Breast epithelium (tissue), 4 donors: Measurements from ENCODE around the gene KDM4C. TPM values are rescaled to one million over a fixed set of nuclear protein-coding genes. Genes with fewer than 3 reads are reported as not detected.

ENCODE experiments used
- DNase-seq, 2 donors: peaks; one replicate each; pipeline ENCODE4 v3.0.0-alpha.2; 2019; ENCODE audit warnings: low spot score in 2 of 2
- H3K27ac ChIP-seq, 2 donors: fragments of 200-600 bp; sonication (generic) in 1 of 2; one replicate each; pipeline ENCODE4 v1.5.1; 2016 to 2019; ENCODE audit warnings: mild to moderate bottlenecking in 1 of 2
- H3K27me3 ChIP-seq, 2 donors: fragments of 200-600 bp; sonication (generic) in 1 of 2; one replicate each; pipeline versions ENCODE4 v1.5.1 to v1.6.0; 2017 to 2019; ENCODE audit warnings: control low read depth in 1 of 2, mild to moderate bottlenecking in 1 of 2
- H3K36me3 ChIP-seq: fragments of 200-600 bp; one replicate; pipeline ENCODE4 v1.5.1; 2019
- H3K4me1 ChIP-seq, 2 donors: fragments of 200-600 bp; sonication (generic); one replicate each; pipeline ENCODE4 v1.5.1; 2016 to 2019; ENCODE audit warnings: control low read depth in 1 of 2
- H3K4me3 ChIP-seq, 3 donors: fragments of 200-600 bp; sonication (generic); 1 replicate in 2 of 3; 2 replicates in 1 of 3; pipeline ENCODE4 v1.5.1; 2016 to 2019; ENCODE audit warnings: mild to moderate bottlenecking in 3 of 3, moderate library complexity in 2 of 3
- H3K9me3 ChIP-seq, 2 donors: fragments of 200-600 bp; sonication (generic) in 1 of 2; one replicate each; pipeline ENCODE4 v1.5.1; 2016 to 2019; ENCODE audit warnings: control low read depth in 1 of 2
- CTCF ChIP-seq, 3 donors: fragments of 450-650 bp; IDR thresholded peaks; one replicate each; pipeline ENCODE4 v1.5.1; 2016 to 2017; ENCODE audit warnings: antibody characterized with exemption in 3 of 3, mild to moderate bottlenecking in 3 of 3, moderate library complexity in 3 of 3
- POLR2A ChIP-seq: fragments of 450-650 bp; IDR thresholded peaks from one replicate; pipeline ENCODE4 v1.6.1; 2016; ENCODE audit warnings: antibody characterized with exemption, mild to moderate bottlenecking, moderate library complexity
- POLR2AphosphoS5 ChIP-seq, 3 donors: sonication (generic); formaldehyde crosslinking; IDR thresholded peaks; one replicate each; pipeline ENCODE4 v1.6.1; 2017; ENCODE audit warnings: antibody characterized with exemption in 3 of 3
- intact Hi-C: fragments of 100-400 bp; cut with DNase I; formaldehyde crosslinking; loops from one replicate; pipeline ENCODE4 v1.15.1; 2023; ENCODE audit warnings: low total_unique reads
- total RNA-seq, 3 donors: library from RNA; depleted of rRNA; stranded (reverse); fragments of >200 nt; gene quantifications; one replicate each; pipeline ENCODE4 v1.1.0, GENCODE V29; 2016

Gene KDM4C
- total RNA-seq, 3 donors from 2014 or later, result 37.8 to 80.9 (median 60.0) TPM

GRCh38 chr9:6870149-6870548 is 112.4 kb downstream of the KDM4C start:
- Histone ChIP-seq H3K4me1 (no peaks in the 10 kb centered on the region), H3K9me3 (no peaks in the 10 kb centered on the region), H3K4me3 (no peak overlapping the region), H3K36me3 (no peaks in the 10 kb centered on the region), H3K27me3 (no peaks in the 10 kb centered on the region), H3K27ac (no peak overlapping the region)
- intact Hi-C loops, result no loop called here
- no peak for DNase-seq
- TF ChIP-seq POLR2A (no peak), CTCF (IDR thresholded peaks at IDR 0.05) (no peak), POLR2AphosphoS5 (IDR thresholded peaks at IDR 0.05) (no peak)

GRCh38 chr9:6870650-6871477 is 113.1 kb downstream of the KDM4C start:
- no peak overlapping the region for H3K27ac ChIP-seq
- no peaks in the 10 kb centered on the region for H3K9me3 ChIP-seq
- intact Hi-C loops, result no loop called here
- H3K27me3 ChIP-seq, result no peaks in the 10 kb centered on the region
- no peaks in the 10 kb centered on the region for H3K36me3 ChIP-seq
- TF ChIP-seq POLR2A, result no peak
- TF ChIP-seq CTCF (IDR thresholded peaks at IDR 0.05), result no peak
- no peak for TF ChIP-seq POLR2AphosphoS5 (IDR thresholded peaks at IDR 0.05)
- no peak overlapping the region for H3K4me3 ChIP-seq
- H3K4me1 ChIP-seq, result no peaks in the 10 kb centered on the region
- DNase-seq, result no peak

- no peak overlapping the region for H3K4me3 ChIP-seq
- DNase-seq, result no peak
- H3K36me3 ChIP-seq, result no peaks in the 10 kb centered on the region
- H3K9me3 ChIP-seq, result no peaks in the 10 kb centered on the region
- H3K27me3 ChIP-seq, result no peaks in the 10 kb centered on the region
- intact Hi-C loops, result no loop called here
- no peaks in the 10 kb centered on the region for H3K4me1 ChIP-seq
- TF ChIP-seq CTCF (IDR thresholded peaks at IDR 0.05), result no peak
- no peak for TF ChIP-seq POLR2AphosphoS5 (IDR thresholded peaks at IDR 0.05)
- no peak for TF ChIP-seq POLR2A
- H3K27ac ChIP-seq, result no peak overlapping the region
These were observed 116.1 kb downstream of the KDM4C start for GRCh38 chr9:6873857-6874256.

DNA sequence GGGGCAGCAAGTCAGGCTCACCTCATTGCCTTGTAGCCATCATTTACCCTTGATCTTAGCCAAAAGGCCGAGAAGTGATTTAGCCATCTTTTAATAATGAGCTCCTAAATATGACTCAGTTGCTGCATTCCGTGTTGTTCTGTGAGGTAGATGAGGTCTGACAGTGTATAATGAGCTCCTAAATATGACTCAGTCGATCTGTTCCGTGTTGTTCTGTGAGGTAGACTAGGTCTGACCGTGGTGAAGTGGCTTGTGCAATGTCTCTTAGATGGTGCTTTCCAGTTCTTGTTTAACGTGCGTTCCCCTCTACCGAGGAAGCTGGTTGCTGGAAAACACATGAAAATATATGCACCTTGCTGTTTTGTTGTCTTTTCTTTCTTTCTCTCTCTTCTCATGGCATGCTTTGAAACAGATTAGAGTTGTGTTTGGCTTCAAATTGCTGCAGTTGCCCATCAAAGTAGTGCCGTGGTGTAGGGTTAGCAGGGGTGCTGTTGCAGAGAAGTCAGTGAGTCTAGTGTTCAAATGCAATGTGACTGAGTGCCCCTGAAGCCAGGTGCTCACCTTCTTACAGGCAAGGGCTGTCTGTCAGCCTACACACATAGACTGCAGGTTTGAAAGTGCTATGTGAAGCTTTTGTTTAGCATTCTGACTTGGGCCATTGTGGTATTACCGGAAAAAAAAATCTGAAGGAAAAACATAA is 118.6 kb downstream of the KDM4C start:
- Histone ChIP-seq H3K9me3 (no peaks in the 10 kb centered on the region), H3K36me3 (no peaks in the 10 kb centered on the region), H3K4me1 (no peaks in the 10 kb centered on the region), H3K4me3 (no peak overlapping the region), H3K27me3 (no peaks in the 10 kb centered on the region), H3K27ac (no peak overlapping the region)
- intact Hi-C loops, result loop anchor here (5.0 kb wide), 1 partner anchor 214 kb away; no protein-coding TSS in a partner anchor
- TF ChIP-seq POLR2A, result no peak
- TF ChIP-seq POLR2AphosphoS5 (IDR thresholded peaks at IDR 0.05), result no peak
- no peak for TF ChIP-seq CTCF (IDR thresholded peaks at IDR 0.05)
- no peak for DNase-seq

DNA sequence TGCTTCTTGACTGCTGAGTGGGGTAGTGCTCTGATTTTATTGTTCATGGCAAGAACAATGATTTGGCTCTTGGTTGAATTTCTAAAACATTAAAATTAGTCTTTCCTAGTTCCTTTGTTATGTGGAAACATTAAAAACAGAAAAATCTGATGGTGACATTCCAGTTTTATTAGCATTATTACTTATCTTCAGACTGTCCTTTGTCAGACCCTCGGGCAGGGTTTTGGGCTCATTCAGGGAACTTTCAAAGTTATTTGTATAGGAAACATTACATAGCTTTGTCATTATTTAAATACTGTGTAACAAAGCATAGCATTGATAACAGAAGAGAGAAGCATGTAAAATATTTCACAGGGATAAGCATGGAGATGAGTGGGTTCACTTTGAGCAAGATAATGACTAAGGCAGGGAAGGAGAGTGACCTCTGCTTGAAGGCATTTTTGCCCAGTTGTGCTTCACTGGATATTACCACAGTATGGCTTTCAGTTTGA is 119.9 kb downstream of the KDM4C start:
- no peak for DNase-seq
- H3K4me3 ChIP-seq, result no peak overlapping the region
- H3K9me3 ChIP-seq, result no peaks in the 10 kb centered on the region
- TF ChIP-seq CTCF (IDR thresholded peaks at IDR 0.05) (no peak), POLR2AphosphoS5 (IDR thresholded peaks at IDR 0.05) (no peak), POLR2A (no peak)
- intact Hi-C loops, result loop anchor here (5.0 kb wide), 1 partner anchor 215 kb away; no protein-coding TSS in a partner anchor
- H3K36me3 ChIP-seq, result no peaks in the 10 kb centered on the region
- H3K27ac ChIP-seq, result no peak overlapping the region
- no peaks in the 10 kb centered on the region for H3K4me1 ChIP-seq
- no peaks in the 10 kb centered on the region for H3K27me3 ChIP-seq
